HCT116 (cell line): ENCODE results near the gene NDUFS1. TPM values are rescaled to one million over a fixed set of nuclear protein-coding genes. Genes with fewer than 3 reads are reported as not detected.

ENCODE experiments used
- ATAC-seq: fragments of 200-7000 bp; cut with Tn5 transposase; 2 replicates; pipeline ENCODE4 v1.9.1; 2020; ENCODE audit warnings: mild to moderate bottlenecking, moderate library complexity
- BruUV-seq: library from RNA; stranded (reverse); fragments of 400-500 nt; replicated peaks from 2 replicates; lab custom pipeline; 2021; lab: Mats Ljungman, UMichigan
- CTCF ChIA-PET: fragments of 300-600 bp; sonication (Branson Sonifier 250); formaldehyde crosslinking; loops from one replicate; lab custom pipeline; 2021; ENCODE audit warnings: antibody characterized with exemption; lab: Charles Lee
- POLR2A ChIA-PET: fragments of 300-600, 350-600 bp; sonication (Branson Sonifier 250); formaldehyde crosslinking; loops from one replicate; lab custom pipeline; 2021; ENCODE audit warnings: antibody characterized with exemption; lab: Charles Lee
- RAD21 ChIA-PET, 2 experiments: fragments of 300-600 bp; sonication (Branson Sonifier 250); formaldehyde crosslinking; loops; one replicate each; lab custom pipeline; 2023; ENCODE audit warnings: low total read pairs in 2 of 2; ENCODE audit not compliant: uncharacterized antibody in 2 of 2, unreplicated experiment in 2 of 2, low non-redundant PET in 1 of 2; lab: Charles Lee
- DNase-seq: peaks from one replicate; pipeline ENCODE4 v3.0.0-alpha.2; 2010; ENCODE audit warnings: low read depth, low spot score
- H2AFZ ChIP-seq: fragments of 200-600 bp; shearing (Covaris generic), sonication (generic); 2 replicates; pipeline ENCODE4 v1.6.1; 2017; ENCODE audit warnings: low read depth, mixed run types, mixed read lengths, antibody characterized with exemption, low read length; ENCODE audit not compliant: poor library complexity, severe bottlenecking
- H3K27ac ChIP-seq: 2 replicates; pipeline ENCODE4 v1.5.1; 2012; ENCODE audit warnings: low read depth, low read length
- H3K27me3 ChIP-seq: fragments of 200-600 bp; sonication (generic); 2 replicates; pipeline ENCODE4 v1.6.1; 2016; ENCODE audit warnings: mixed run types, low read length, mixed read lengths; ENCODE audit not compliant: insufficient read depth
- H3K36me3 ChIP-seq, 2 experiments: fragments of 200-500 bp in 1 of 2; fragments of 200-600 bp in 1 of 2; sonication (Bioruptor generic) in 1 of 2; sonication (generic) in 1 of 2; 2 replicates each; pipeline versions ENCODE4 v1.5.1 to v1.6.1; 2014 to 2016; ENCODE audit warnings: low read length in 2 of 2, inconsistent platforms in 1 of 2, mixed read lengths in 1 of 2, mixed run types in 1 of 2; ENCODE audit not compliant: insufficient read depth in 2 of 2, control insufficient read depth in 1 of 2
- H3K4me1 ChIP-seq, 2 experiments: fragments of 200-600 bp in 1 of 2; sonication (generic) in 1 of 2; 2 replicates each; pipeline versions ENCODE4 v1.5.1 to v1.6.1; 2012 to 2017; ENCODE audit warnings: low read length in 2 of 2, inconsistent platforms in 1 of 2, mild to moderate bottlenecking in 1 of 2, mixed read lengths in 1 of 2, mixed run types in 1 of 2, moderate library complexity in 1 of 2; ENCODE audit not compliant: insufficient read depth in 2 of 2, control insufficient read depth in 1 of 2
- H3K4me2 ChIP-seq: fragments of 200-600 bp; sonication (generic); 2 replicates; pipeline ENCODE4 v1.6.1; 2017; ENCODE audit warnings: mixed run types, low read length, mixed read lengths
- H3K4me3 ChIP-seq, 2 experiments: fragments of 200-600 bp in 1 of 2; sonication (generic) in 1 of 2; replicated peaks in 1 of 2; 2 replicates each; pipeline ENCODE4 v1.5.1; 2011 to 2016; ENCODE audit warnings: low read length in 2 of 2, control low read depth in 1 of 2, low read depth in 1 of 2, mild to moderate bottlenecking in 1 of 2, mixed read lengths in 1 of 2, mixed run types in 1 of 2
- H3K79me2 ChIP-seq: fragments of 200-600 bp; sonication (generic); 2 replicates; pipeline ENCODE4 v1.6.1; 2017; ENCODE audit warnings: mild to moderate bottlenecking, mixed run types, low read length, moderate library complexity, mixed read lengths; ENCODE audit not compliant: insufficient read depth
- H3K9ac ChIP-seq: fragments of 200-600 bp; sonication (generic); 2 replicates; pipeline ENCODE4 v1.6.1; 2016; ENCODE audit warnings: low read length, mixed read lengths
- H3K9me2 ChIP-seq: fragments of 200-600 bp; sonication (generic), shearing (Covaris generic); 2 replicates; pipeline ENCODE4 v1.6.1; 2017; ENCODE audit warnings: mixed run types, mild to moderate bottlenecking, moderate library complexity; ENCODE audit not compliant: insufficient read depth
- H3K9me3 ChIP-seq, 2 experiments: fragments of 200-500 bp in 1 of 2; fragments of 200-600 bp in 1 of 2; sonication (Bioruptor generic) in 1 of 2; sonication (generic) in 1 of 2; 2 replicates each; pipeline ENCODE4 v1.6.1; 2014 to 2017; ENCODE audit warnings: low read length in 2 of 2, mixed read lengths in 2 of 2, inconsistent platforms in 1 of 2, low read depth in 1 of 2, mild to moderate bottlenecking in 1 of 2, mixed run types in 1 of 2, moderate library complexity in 1 of 2; ENCODE audit not compliant: control insufficient read depth in 1 of 2, insufficient read depth in 1 of 2
- H4K20me1 ChIP-seq: fragments of 200-600 bp; sonication (generic), shearing (Covaris generic); 2 replicates; pipeline ENCODE4 v1.6.1; 2017; ENCODE audit warnings: mixed run types, mild to moderate bottlenecking, moderate library complexity; ENCODE audit not compliant: insufficient read depth
- CEBPB ChIP-seq: IDR thresholded peaks from 2 replicates; pipeline ENCODE4 v1.6.1; 2012; ENCODE audit warnings: low read depth
- CTCF ChIP-seq, 3 experiments: fragments of 200-600 bp in 1 of 3; sonication (generic) in 1 of 3; IDR thresholded peaks in 2 of 3; conservative IDR thresholded peaks in 1 of 3; 2 replicates each; pipeline ENCODE4 v1.5.1; 2012 to 2017; ENCODE audit warnings: low read depth in 2 of 3, low read length in 2 of 3, antibody characterized with exemption in 1 of 3, borderline replicate concordance in 1 of 3, control low read depth in 1 of 3, mild to moderate bottlenecking in 1 of 3, mixed read lengths in 1 of 3, mixed run types in 1 of 3, moderate library complexity in 1 of 3; ENCODE audit not compliant: insufficient read depth in 1 of 3
- ELF1 ChIP-seq: IDR thresholded peaks from 2 replicates; pipeline ENCODE4 v1.6.1; 2012; ENCODE audit warnings: low read depth, borderline replicate concordance
- EZH2phosphoT487 ChIP-seq: fragments of 200-600 bp; IDR thresholded peaks from 2 replicates; pipeline ENCODE4 v1.6.1; 2018; ENCODE audit warnings: antibody characterized with exemption, borderline replicate concordance
- FOSL1 ChIP-seq: IDR thresholded peaks from 2 replicates; pipeline ENCODE4 v1.6.1; 2012; ENCODE audit warnings: low read depth
- JUND ChIP-seq: IDR thresholded peaks from 2 replicates; pipeline ENCODE4 v1.6.1; 2012
- POLR2A ChIP-seq: IDR thresholded peaks from 2 replicates; pipeline ENCODE4 v1.7.0; 2011; ENCODE audit warnings: borderline replicate concordance; ENCODE audit not compliant: insufficient read depth, insufficient read length; ENCODE audit errors: extremely low read depth
- POLR2AphosphoS5 ChIP-seq: IDR thresholded peaks from 2 replicates; pipeline ENCODE4 v1.6.1; 2011; ENCODE audit warnings: mild to moderate bottlenecking, low read depth, low read length, moderate library complexity
- RAD21 ChIP-seq: IDR thresholded peaks from 2 replicates; pipeline ENCODE4 v1.6.1; 2012; ENCODE audit warnings: low read depth, mild to moderate bottlenecking
- REST ChIP-seq: IDR thresholded peaks from 2 replicates; pipeline ENCODE4 v1.6.1; 2012; ENCODE audit warnings: low read depth
- SIN3A ChIP-seq: IDR thresholded peaks from 2 replicates; pipeline ENCODE4 v1.6.1; 2012; ENCODE audit warnings: low read depth
- SRF ChIP-seq: IDR thresholded peaks from 2 replicates; pipeline ENCODE4 v1.6.1; 2012; ENCODE audit warnings: low read depth
- TCF7L2 ChIP-seq: IDR thresholded peaks from 2 replicates; pipeline ENCODE4 v1.7.0; 2011; ENCODE audit warnings: borderline replicate concordance, inconsistent platforms; ENCODE audit not compliant: insufficient read depth, insufficient read length; ENCODE audit errors: extremely low read depth
- ZFX ChIP-seq: fragments of 450-650 bp; IDR thresholded peaks from 2 replicates; pipeline ENCODE4 v1.6.1; 2017
- intact Hi-C: fragments of 100-400 bp; cut with micrococcal nuclease; formaldehyde crosslinking; loops from 2 replicates; pipeline ENCODE4 v1.10.0; 2022
- total RNA-seq: library from RNA; stranded (reverse); gene quantifications from one replicate; pipeline ENCODE4 v1.2.1, GENCODE V29; 2021; ENCODE audit not compliant: unreplicated experiment

Gene NDUFS1
- total RNA-seq, 1 experiment from 2014 or later = 86.6 TPM

GRCh38 chr2:206096876-206097275, 62.4 kb downstream of the NDUFS1 start:
- no peak overlapping the region for H3K4me2 ChIP-seq
- RAD21 ChIA-PET = no interaction called here
- no peak for TF ChIP-seq RAD21
- TF ChIP-seq POLR2A = no peak
- TF ChIP-seq ELF1 = no peak
- TF ChIP-seq SIN3A = no peak
- no peak for TF ChIP-seq SRF
- TF ChIP-seq EZH2phosphoT487 = no peak
- no peak for TF ChIP-seq CEBPB
- no peak for TF ChIP-seq REST
- TF ChIP-seq TCF7L2 = no peak
- TF ChIP-seq FOSL1 = no peak
- no peak for TF ChIP-seq ZFX
- no peak for TF ChIP-seq JUND
- no peak for TF ChIP-seq CTCF (IDR thresholded peaks at IDR 0.05 in 2 of 3, conservative IDR thresholded peaks at IDR 0.05 in 1 of 3; ENCODE audit: borderline replicate concordance in 1 of 3, insufficient read depth in 1 of 3, low read depth in 2 of 3, low read length in 2 of 3)
- TF ChIP-seq POLR2AphosphoS5 = no peak
- TF ChIP-seq, all 23 proteins: peak for 0
- no peaks in the 10 kb centered on the region for H3K9me2 ChIP-seq
- no peak overlapping the region for H3K4me3 ChIP-seq
- DNase-seq (no peak), ATAC-seq (no peak)
- no peaks in the 10 kb centered on the region; the same call in 1 of the 2 replicates for H4K20me1 ChIP-seq
- ChIA-PET POLR2A (interaction anchor here (1.2 kb wide), 1 partner anchor 63 kb away, joined by 3 read pairs; the partner anchor contains the start of genes EEF1B2 and NDUFS1), CTCF (no interaction called here)
- no peak overlapping the region for H3K9ac ChIP-seq
- H3K79me2 ChIP-seq = no peaks in the 10 kb centered on the region
- BruUV-seq = no TSS peak
- no peak overlapping the region for H3K27ac ChIP-seq
- H3K36me3 ChIP-seq = no peaks in the 10 kb centered on the region
- H3K27me3 ChIP-seq = no peaks in the 10 kb centered on the region
- H3K4me1 ChIP-seq = peaks cover 2 to 3% of the 10 kb centered on the region in 2 experiments; a peak in 2 of 4 replicates
- intact Hi-C loops = no loop called here
- no peak overlapping the region for H2AFZ ChIP-seq
- no peaks in the 10 kb centered on the region for H3K9me3 ChIP-seq
